ENCODE results near the gene LRFN2.

DNA sequence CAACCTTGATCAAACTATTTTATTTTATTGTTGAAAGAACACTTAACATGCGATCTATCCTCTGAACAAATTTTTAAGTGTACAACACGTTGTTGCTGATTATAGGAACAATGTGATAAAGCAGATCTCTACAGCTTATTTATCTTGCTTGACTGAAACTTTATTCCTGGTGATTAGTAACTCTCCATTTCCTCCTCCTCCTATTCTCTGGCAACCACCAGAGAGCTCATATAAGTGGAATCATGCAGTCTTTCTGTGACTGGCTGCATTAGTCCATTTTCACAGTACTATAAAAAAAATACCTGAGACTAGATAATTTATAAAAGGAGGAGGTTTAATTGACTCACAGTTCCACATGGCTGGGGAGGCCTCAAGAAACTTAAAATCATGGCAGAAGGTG, 218.1 kb downstream of the LRFN2 start:
- TF ChIP-seq EZH2 (IDR thresholded peaks at IDR 0.05; ENCODE audit: borderline replicate concordance, low read length) = no peak
- TF ChIP-seq, protein P1, sequence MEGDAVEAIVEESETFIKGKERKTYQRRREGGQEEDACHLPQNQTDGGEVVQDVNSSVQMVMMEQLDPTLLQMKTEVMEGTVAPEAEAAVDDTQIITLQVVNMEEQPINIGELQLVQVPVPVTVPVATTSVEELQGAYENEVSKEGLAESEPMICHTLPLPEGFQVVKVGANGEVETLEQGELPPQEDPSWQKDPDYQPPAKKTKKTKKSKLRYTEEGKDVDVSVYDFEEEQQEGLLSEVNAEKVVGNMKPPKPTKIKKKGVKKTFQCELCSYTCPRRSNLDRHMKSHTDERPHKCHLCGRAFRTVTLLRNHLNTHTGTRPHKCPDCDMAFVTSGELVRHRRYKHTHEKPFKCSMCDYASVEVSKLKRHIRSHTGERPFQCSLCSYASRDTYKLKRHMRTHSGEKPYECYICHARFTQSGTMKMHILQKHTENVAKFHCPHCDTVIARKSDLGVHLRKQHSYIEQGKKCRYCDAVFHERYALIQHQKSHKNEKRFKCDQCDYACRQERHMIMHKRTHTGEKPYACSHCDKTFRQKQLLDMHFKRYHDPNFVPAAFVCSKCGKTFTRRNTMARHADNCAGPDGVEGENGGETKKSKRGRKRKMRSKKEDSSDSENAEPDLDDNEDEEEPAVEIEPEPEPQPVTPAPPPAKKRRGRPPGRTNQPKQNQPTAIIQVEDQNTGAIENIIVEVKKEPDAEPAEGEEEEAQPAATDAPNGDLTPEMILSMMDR (conservative IDR thresholded peaks at IDR 0.05 in 1 of 2, IDR thresholded peaks at IDR 0.05 in 1 of 2; ENCODE audit: extremely low read depth in 1 of 2, insufficient read depth in 1 of 2, low read depth in 1 of 2, low read length in 2 of 2) = no peak

Measured in mammary epithelial cell (primary cell).